ENCODE measurements around the gene EPB41L5. TPM values are rescaled to one million over a fixed set of nuclear protein-coding genes. Genes with fewer than 3 reads are reported as not detected.

EPB41L5 gene
- total and polyA plus RNA-seq, 11 donors, result 3.1 to 16.9 (median 9.8) TPM

DNA sequence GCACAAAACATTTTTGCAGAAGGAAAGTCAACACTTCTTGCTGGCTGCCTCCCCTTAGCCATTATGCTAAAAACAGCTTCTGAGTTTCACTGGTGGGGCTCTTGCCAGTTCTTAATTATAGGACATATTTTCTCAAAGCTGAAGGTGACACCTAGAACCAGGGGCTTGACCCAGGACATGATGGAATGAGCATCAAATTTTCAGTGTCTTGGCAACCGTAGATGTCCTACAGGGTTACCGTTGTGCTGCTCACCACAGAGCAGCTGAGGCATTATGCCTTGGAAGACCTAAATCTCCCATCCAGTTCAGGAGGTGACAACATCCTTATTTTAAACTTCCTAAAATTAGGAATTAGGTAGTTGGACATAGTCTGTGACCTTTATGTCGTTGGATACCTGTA, 163.6 kb downstream of the EPB41L5 start:
- ATAC-seq (no peak), DNase-seq (no peak)
- no peaks in the 10 kb centered on the region for H3K27me3 ChIP-seq
- H3K36me3 ChIP-seq, result peaks cover 0 to 6% (median 0%) of the 10 kb centered on the region in 9 donors
- TF ChIP-seq, protein P1, sequence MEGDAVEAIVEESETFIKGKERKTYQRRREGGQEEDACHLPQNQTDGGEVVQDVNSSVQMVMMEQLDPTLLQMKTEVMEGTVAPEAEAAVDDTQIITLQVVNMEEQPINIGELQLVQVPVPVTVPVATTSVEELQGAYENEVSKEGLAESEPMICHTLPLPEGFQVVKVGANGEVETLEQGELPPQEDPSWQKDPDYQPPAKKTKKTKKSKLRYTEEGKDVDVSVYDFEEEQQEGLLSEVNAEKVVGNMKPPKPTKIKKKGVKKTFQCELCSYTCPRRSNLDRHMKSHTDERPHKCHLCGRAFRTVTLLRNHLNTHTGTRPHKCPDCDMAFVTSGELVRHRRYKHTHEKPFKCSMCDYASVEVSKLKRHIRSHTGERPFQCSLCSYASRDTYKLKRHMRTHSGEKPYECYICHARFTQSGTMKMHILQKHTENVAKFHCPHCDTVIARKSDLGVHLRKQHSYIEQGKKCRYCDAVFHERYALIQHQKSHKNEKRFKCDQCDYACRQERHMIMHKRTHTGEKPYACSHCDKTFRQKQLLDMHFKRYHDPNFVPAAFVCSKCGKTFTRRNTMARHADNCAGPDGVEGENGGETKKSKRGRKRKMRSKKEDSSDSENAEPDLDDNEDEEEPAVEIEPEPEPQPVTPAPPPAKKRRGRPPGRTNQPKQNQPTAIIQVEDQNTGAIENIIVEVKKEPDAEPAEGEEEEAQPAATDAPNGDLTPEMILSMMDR (IDR thresholded peaks at IDR 0.05), result no peak
- no peak for TF ChIP-seq POLR2A (IDR thresholded peaks at IDR 0.05)
- peak overlapping the region in 2 of 12 donors; percentile 39 to 59 for H3K4me3 ChIP-seq
- H3K9me3 ChIP-seq, result no peaks in the 10 kb centered on the region
- 61 to 73% (median 66%) methylated on average over 3 of the region's 3 CpGs for WGBS, 4 donors
- H3K27ac ChIP-seq, result peak overlapping the region in 2 of 12 donors; percentile 35 to 83
- intact Hi-C loops (cut with DNase I), result loop anchor here in 9 of 10 donors (2.0 to 10.0 kb wide), 13 partner anchors 64 to 534 kb away; partner anchors contain the start of genes EPB41L5 (in 1 of the 9), PTPN4 (in 1 of the 9) and RALB (in 1 of the 9)
- peaks cover 0 to 20% (median 8%) of the 10 kb centered on the region in 12 donors for H3K4me1 ChIP-seq

DNA sequence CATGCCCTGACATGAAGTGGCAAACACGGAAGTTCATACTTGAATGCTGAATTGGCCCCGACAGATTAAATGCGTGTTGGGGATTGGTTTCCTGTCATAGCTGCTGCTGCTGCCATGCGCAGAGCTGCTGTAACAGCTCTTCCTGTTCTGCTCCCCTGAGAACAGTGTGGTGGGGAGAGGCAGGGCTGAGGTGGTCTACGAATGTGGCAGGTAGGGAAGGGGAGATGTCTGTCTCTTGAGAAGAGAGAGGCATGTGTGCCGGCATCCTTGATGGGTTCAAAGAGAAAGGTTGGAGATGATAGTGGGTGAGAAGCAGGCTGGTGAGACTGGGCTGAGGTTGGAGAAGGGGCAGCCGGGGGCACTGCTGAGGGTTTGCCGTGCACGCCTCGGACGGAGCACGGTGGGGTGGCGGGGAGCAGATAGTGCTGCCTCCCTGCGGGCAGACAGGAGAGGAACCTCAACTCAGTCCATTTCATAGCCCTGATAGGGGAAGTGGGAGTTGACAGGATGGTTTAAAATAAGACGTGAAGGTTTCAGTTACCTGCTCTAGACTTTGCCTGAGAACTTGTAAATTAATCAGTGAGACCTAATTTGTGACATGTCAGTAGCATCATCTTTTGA, 164.2 kb downstream of the EPB41L5 start:
- peaks cover 0 to 21% (median 8%) of the 10 kb centered on the region in 12 donors for H3K4me1 ChIP-seq
- peaks cover 0 to 6% (median 0%) of the 10 kb centered on the region in 9 donors for H3K36me3 ChIP-seq
- intact Hi-C loops (cut with DNase I), result loop anchor here in 9 of 10 donors (2.0 to 10.0 kb wide), 13 partner anchors 65 to 535 kb away; partner anchors contain the start of genes EPB41L5 (in 1 of the 9), PTPN4 (in 1 of the 9) and RALB (in 1 of the 9)
- ATAC-seq (peak; percentile 28 to 82 (median 68)), DNase-seq (peak; percentile 18 to 81 (median 40))
- H3K27ac ChIP-seq, result peak overlapping the region in 3 of 12 donors; percentile 33 to 83 (median 35)
- no peaks in the 10 kb centered on the region for H3K27me3 ChIP-seq
- WGBS, 4 donors, result 41 to 62% (median 48%) methylated on average over 15 of the region's 15 CpGs
- no peaks in the 10 kb centered on the region for H3K9me3 ChIP-seq
- TF ChIP-seq POLR2A (IDR thresholded peaks at IDR 0.05), result no peak
- TF ChIP-seq, protein P1 (IDR thresholded peaks at IDR 0.05), result peak in 7 of 12 donors; percentile 9 to 38 (median 23)
- peak overlapping the region in 10 of 12 donors; percentile 11 to 59 (median 30) for H3K4me3 ChIP-seq

DNA sequence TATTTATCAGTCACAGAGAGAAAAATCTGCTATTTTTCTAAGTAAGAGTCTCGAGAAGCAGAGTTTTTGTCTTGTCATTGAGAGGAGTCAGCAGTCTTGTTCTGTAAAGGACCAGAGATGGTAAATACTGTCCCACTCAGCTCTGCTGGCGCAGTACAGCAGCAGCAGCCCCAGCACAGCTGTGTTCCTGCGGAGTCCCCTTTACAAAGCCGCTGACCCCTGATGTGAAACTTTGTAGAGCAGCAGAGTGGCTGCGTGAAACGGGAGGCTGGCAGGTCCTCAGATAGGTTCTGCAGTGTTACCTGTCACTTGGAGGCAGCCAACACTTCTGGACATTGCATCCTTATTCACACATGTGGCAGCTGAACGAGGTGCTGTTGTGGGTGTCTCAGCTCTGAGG, 165.1 kb downstream of the EPB41L5 start:
- Histone ChIP-seq H3K4me3 (no peak overlapping the region), H3K9me3 (no peaks in the 10 kb centered on the region), H3K27ac (peak overlapping the region in 1 of 12 donors; percentile 83), H3K36me3 (peaks cover 0 to 6% (median 0%) of the 10 kb centered on the region in 9 donors), H3K4me1 (peaks cover 0 to 23% (median 8%) of the 10 kb centered on the region in 12 donors), H3K27me3 (no peaks in the 10 kb centered on the region)
- WGBS, 4 donors, result 91 to 95% (median 93%) methylated on average over 7 of the region's 7 CpGs
- DNase-seq (no peak), ATAC-seq (no peak)
- TF ChIP-seq POLR2A (IDR thresholded peaks at IDR 0.05), result no peak
- TF ChIP-seq, protein P1 (IDR thresholded peaks at IDR 0.05), result no peak
- intact Hi-C loops (cut with DNase I), result loop anchor here in 9 of 10 donors (2.0 to 10.0 kb wide), 13 partner anchors 66 to 536 kb away; partner anchors contain the start of genes EPB41L5 (in 1 of the 9), PTPN4 (in 1 of the 9) and RALB (in 1 of the 9)

DNA sequence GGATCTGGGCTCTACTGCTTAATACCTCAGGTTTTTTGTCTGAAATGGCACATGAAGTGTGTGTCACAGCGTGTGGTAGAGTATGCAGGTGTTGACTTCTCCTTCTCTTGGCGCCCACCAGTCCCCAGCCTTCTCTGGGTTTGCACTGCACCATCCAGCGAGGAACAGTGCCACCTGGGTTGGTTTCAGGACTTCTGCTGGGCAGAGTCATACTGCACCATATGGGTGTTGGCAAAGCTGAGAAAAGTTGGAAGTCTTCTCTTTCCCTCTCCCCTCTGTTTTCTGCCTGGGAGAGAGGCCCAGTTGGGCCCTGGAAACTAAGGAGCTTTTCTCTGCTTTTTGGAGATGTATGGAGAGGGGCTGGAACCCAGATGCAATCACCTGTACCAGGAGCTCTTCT, 166.5 kb downstream of the EPB41L5 start:
- H3K4me1 ChIP-seq, result peaks cover 0 to 23% (median 8%) of the 10 kb centered on the region in 12 donors
- no peaks in the 10 kb centered on the region for H3K9me3 ChIP-seq
- no peak overlapping the region for H3K27ac ChIP-seq
- intact Hi-C loops (cut with DNase I), result loop anchor here in 9 of 10 donors (5.0 to 10.0 kb wide), 12 partner anchors 67 to 537 kb away; partner anchors contain the start of genes EPB41L5 (in 1 of the 9) and PTPN4 (in 1 of the 9)
- peaks cover 0 to 6% (median 0%) of the 10 kb centered on the region in 9 donors for H3K36me3 ChIP-seq
- DNase-seq (no peak), ATAC-seq (no peak)
- no peaks in the 10 kb centered on the region for H3K27me3 ChIP-seq
- H3K4me3 ChIP-seq, result no peak overlapping the region
- 96 to 97% (median 97%) methylated on average over 3 of the region's 3 CpGs for WGBS, 4 donors
- TF ChIP-seq, protein P1 (IDR thresholded peaks at IDR 0.05), result no peak
- TF ChIP-seq POLR2A (IDR thresholded peaks at IDR 0.05), result no peak
